ENCODE results near the gene GALNS.

The GALNS gene

GRCh38 chr16:88888461-88889387 is 32.0 kb upstream of the GALNS start:
- Histone ChIP-seq H3K4me3 (ENCODE audit: low read depth, low read length) (no peak overlapping the region), H3K36me3 (ENCODE audit: control insufficient read depth, insufficient read depth, low read length) (no peaks in the 10 kb centered on the region), H3K9me3 (ENCODE audit: control insufficient read depth, insufficient read depth, low read length) (no peaks in the 10 kb centered on the region), H3K27me3 (ENCODE audit: control insufficient read depth, insufficient read depth, low read length) (no peaks in the 10 kb centered on the region), H3K4me1 (ENCODE audit: control insufficient read depth, insufficient read depth, low read length) (no peaks in the 10 kb centered on the region), H3K9ac (ENCODE audit: low read depth, low read length) (no peak overlapping the region), H3K27ac (ENCODE audit: low read depth, low read length) (no peak overlapping the region)

DNA sequence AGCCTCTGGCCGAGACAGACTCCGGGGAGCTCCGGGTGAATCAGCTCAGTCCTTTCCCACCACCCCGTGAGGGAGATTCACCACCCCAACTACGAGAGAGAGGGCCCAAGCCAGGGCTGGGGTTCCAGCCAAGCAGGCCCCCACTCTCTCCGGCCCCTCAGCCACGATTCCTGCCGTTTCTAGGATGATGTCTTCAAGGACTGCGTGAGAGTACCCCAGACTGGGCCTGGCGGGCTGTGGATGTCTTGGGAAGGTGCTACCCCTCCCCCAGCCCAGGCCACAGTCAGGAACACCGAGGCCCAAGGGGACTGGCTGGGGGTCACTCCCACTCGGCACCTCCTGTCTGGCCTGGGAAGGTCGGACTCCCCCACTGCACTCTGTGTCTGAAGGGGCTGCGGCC is 31.3 kb upstream of the GALNS start:
- Histone ChIP-seq H3K27me3 (ENCODE audit: control insufficient read depth, insufficient read depth, low read length) (no peaks in the 10 kb centered on the region), H3K9ac (ENCODE audit: low read depth, low read length) (no peak overlapping the region), H3K36me3 (ENCODE audit: control insufficient read depth, insufficient read depth, low read length) (no peaks in the 10 kb centered on the region), H3K27ac (ENCODE audit: low read depth, low read length) (no peak overlapping the region), H3K4me3 (ENCODE audit: low read depth, low read length) (no peak overlapping the region), H3K9me3 (ENCODE audit: control insufficient read depth, insufficient read depth, low read length) (no peaks in the 10 kb centered on the region), H3K4me1 (ENCODE audit: control insufficient read depth, insufficient read depth, low read length) (no peaks in the 10 kb centered on the region)

GRCh38 chr16:88886845-88887521 is 30.2 kb upstream of the GALNS start:
- no peak overlapping the region for H3K9ac ChIP-seq (ENCODE audit: low read depth, low read length)
- no peak overlapping the region for H3K4me3 ChIP-seq (ENCODE audit: low read depth, low read length)
- no peak overlapping the region for H3K27ac ChIP-seq (ENCODE audit: low read depth, low read length)
- no peaks in the 10 kb centered on the region for H3K27me3 ChIP-seq (ENCODE audit: control insufficient read depth, insufficient read depth, low read length)
- no peaks in the 10 kb centered on the region for H3K9me3 ChIP-seq (ENCODE audit: control insufficient read depth, insufficient read depth, low read length)
- H3K4me1 ChIP-seq (ENCODE audit: control insufficient read depth, insufficient read depth, low read length) = no peaks in the 10 kb centered on the region
- no peaks in the 10 kb centered on the region for H3K36me3 ChIP-seq (ENCODE audit: control insufficient read depth, insufficient read depth, low read length)

DNA sequence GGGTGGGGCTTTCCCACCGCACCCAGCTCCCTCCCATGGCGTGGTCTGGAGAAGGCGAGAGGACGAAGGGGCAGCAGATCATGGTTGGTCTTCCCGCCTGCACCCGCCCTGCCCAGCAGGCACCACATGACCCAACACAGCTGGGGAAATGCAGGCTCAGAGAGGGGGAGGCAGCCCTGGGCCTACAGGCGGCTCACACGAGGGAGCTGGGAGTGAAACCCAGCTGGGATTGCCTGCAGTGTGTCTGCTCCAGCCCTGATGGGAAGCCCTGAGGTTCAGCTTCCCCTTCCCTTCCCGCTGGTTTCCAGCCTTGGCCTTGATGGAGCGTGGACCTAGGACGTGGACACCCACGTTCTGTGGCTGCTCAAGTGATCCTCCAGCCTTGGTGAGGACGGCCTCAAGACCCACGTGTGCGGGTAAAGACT is 29.7 kb upstream of the GALNS start:
- Histone ChIP-seq H3K4me1 (ENCODE audit: control insufficient read depth, insufficient read depth, low read length) (no peaks in the 10 kb centered on the region), H3K36me3 (ENCODE audit: control insufficient read depth, insufficient read depth, low read length) (no peaks in the 10 kb centered on the region), H3K9me3 (ENCODE audit: control insufficient read depth, insufficient read depth, low read length) (no peaks in the 10 kb centered on the region), H3K27me3 (ENCODE audit: control insufficient read depth, insufficient read depth, low read length) (no peaks in the 10 kb centered on the region), H3K4me3 (ENCODE audit: low read depth, low read length) (no peak overlapping the region), H3K9ac (ENCODE audit: low read depth, low read length) (no peak overlapping the region), H3K27ac (ENCODE audit: low read depth, low read length) (no peak overlapping the region)

DNA sequence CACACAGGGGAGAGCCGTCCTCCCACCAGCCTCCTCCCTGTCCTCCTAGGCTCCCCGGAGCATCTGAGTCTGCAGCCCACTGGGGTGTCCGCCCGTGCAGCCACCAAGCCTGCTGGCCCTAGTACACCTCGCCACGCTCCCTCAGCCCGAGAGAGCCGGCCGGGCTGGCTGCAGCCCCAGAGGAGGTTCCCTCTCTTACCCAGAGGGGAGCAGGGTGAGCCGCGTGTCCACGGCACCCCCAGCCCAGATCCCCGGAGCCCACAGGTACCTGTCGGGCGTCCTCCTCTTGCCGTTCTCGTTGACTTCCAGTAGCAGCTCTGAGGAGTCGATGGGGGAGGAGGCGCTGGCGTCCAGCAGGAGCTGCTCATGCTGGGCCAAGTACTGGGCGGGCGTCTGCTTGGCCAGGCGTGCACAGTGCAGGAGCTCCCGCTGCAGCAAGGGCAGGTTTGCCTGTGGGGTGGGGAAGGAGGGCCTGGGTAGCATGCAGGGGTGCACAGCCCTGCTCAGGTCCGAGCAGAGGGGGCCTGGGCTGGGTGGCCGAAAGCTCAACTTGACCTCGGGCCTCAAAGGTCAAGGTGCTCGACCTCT is 29.0 kb upstream of the GALNS start:
- no peaks in the 10 kb centered on the region for H3K9me3 ChIP-seq (ENCODE audit: control insufficient read depth, insufficient read depth, low read length)

DNA sequence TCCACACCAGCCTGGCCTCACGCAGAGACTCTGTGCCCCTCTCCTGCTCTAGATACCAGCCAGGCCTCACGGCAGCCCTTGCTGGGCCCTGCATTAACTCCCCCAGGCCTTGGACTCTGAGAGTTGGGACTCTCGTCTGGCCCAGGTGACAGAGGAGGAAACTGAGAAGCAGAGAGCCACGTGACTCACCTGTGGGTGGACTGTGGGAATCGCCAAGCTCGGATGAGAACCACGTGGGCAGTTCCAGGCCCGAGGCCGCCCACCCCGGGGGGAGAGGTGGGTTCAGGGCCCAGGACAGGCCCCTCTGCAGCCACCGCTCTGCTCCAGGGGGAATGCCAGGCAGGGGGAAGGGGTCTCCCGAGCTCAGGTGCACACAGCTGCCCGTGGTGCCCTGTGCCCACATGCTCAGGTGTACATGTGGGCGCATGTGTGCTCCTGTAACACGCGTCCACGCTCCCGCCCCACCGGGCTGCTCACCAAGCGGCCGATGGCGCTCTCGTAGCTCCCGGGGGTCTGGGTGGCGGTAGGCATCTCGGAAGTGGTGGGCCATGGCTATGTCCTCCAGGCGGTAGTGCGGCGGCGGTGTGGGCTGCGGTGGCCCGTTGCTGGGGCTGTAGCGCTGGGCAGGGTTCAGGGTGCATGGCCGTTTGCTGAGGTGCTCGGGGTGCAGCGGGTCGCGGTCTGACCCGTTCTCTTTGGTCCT is 28.0 kb upstream of the GALNS start:
- Histone ChIP-seq H3K36me3 (ENCODE audit: control insufficient read depth, insufficient read depth, low read length) (no peaks in the 10 kb centered on the region), H3K9ac (ENCODE audit: low read depth, low read length) (no peak overlapping the region), H3K27me3 (ENCODE audit: control insufficient read depth, insufficient read depth, low read length) (no peaks in the 10 kb centered on the region), H3K4me3 (ENCODE audit: low read depth, low read length) (no peak overlapping the region), H3K9me3 (ENCODE audit: control insufficient read depth, insufficient read depth, low read length) (no peaks in the 10 kb centered on the region), H3K27ac (ENCODE audit: low read depth, low read length) (no peak overlapping the region), H3K4me1 (ENCODE audit: control insufficient read depth, insufficient read depth, low read length) (no peaks in the 10 kb centered on the region)

More for the DNA sequence above, 29.0 kb upstream of the GALNS start:
- no peak overlapping the region for H3K27ac ChIP-seq (ENCODE audit: low read depth, low read length)
- H3K4me1 ChIP-seq (ENCODE audit: control insufficient read depth, insufficient read depth, low read length) = no peaks in the 10 kb centered on the region
- H3K9ac ChIP-seq (ENCODE audit: low read depth, low read length) = no peak overlapping the region
- no peaks in the 10 kb centered on the region for H3K36me3 ChIP-seq (ENCODE audit: control insufficient read depth, insufficient read depth, low read length)
- no peaks in the 10 kb centered on the region for H3K27me3 ChIP-seq (ENCODE audit: control insufficient read depth, insufficient read depth, low read length)
- H3K4me3 ChIP-seq (ENCODE audit: low read depth, low read length) = no peak overlapping the region

- no peaks in the 10 kb centered on the region for H3K27me3 ChIP-seq (ENCODE audit: control insufficient read depth, insufficient read depth, low read length)
- no peaks in the 10 kb centered on the region for H3K4me1 ChIP-seq (ENCODE audit: control insufficient read depth, insufficient read depth, low read length)
- H3K9ac ChIP-seq (ENCODE audit: low read depth, low read length) = no peak overlapping the region
- H3K27ac ChIP-seq (ENCODE audit: low read depth, low read length) = no peak overlapping the region
- H3K4me3 ChIP-seq (ENCODE audit: low read depth, low read length) = no peak overlapping the region
- H3K9me3 ChIP-seq (ENCODE audit: control insufficient read depth, insufficient read depth, low read length) = no peaks in the 10 kb centered on the region
- no peaks in the 10 kb centered on the region for H3K36me3 ChIP-seq (ENCODE audit: control insufficient read depth, insufficient read depth, low read length)
Observed at GRCh38 chr16:88883946-88884345, 27.2 kb upstream of the GALNS start.

- no peaks in the 10 kb centered on the region for H3K27me3 ChIP-seq (ENCODE audit: control insufficient read depth, insufficient read depth, low read length)
- H3K36me3 ChIP-seq (ENCODE audit: control insufficient read depth, insufficient read depth, low read length) = no peaks in the 10 kb centered on the region
- H3K27ac ChIP-seq (ENCODE audit: low read depth, low read length) = no peak overlapping the region
- H3K9me3 ChIP-seq (ENCODE audit: control insufficient read depth, insufficient read depth, low read length) = no peaks in the 10 kb centered on the region
- no peak overlapping the region for H3K9ac ChIP-seq (ENCODE audit: low read depth, low read length)
- H3K4me3 ChIP-seq (ENCODE audit: low read depth, low read length) = no peak overlapping the region
- no peaks in the 10 kb centered on the region for H3K4me1 ChIP-seq (ENCODE audit: control insufficient read depth, insufficient read depth, low read length)
Observed at GRCh38 chr16:88883117-88883895, 26.6 kb upstream of the GALNS start.

DNA sequence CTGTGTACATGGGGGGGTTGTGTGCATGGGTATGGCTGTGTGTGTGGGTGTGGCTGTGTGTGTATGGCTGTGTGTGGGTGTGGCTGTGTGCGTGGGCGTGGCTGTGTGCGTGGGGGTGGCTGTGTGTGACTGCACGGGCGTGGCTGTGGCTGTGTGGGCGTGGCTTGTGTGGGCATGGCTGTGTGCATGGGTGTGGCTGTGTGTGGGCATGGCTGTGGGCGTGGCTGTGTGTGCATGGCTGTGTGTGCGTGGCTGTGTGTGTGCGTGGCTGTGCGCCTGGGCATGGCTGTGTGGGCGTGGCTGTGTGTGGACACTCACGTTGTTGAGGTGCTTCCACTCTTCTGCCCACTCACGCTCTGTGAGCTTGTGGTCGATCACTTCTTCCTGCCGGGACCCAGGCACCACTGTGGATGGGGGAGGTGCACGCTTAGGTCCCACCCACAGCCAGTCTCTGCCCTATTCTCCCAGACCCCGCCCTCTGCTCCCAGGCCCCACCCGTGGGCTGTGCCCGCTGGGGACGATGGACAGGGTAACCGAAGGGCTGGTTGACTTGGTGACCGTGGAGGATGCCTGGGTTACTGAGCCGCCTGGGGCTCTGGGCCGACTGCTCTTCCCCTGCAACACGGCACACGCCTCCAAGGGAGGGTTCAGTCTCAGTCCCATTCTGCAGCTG is 25.7 kb upstream of the GALNS start:
- H3K4me3 ChIP-seq (ENCODE audit: low read depth, low read length) = no peak overlapping the region
- H3K36me3 ChIP-seq (ENCODE audit: control insufficient read depth, insufficient read depth, low read length) = no peaks in the 10 kb centered on the region
- no peak overlapping the region for H3K27ac ChIP-seq (ENCODE audit: low read depth, low read length)
- no peak overlapping the region for H3K9ac ChIP-seq (ENCODE audit: low read depth, low read length)
- no peaks in the 10 kb centered on the region for H3K4me1 ChIP-seq (ENCODE audit: control insufficient read depth, insufficient read depth, low read length)
- no peaks in the 10 kb centered on the region for H3K9me3 ChIP-seq (ENCODE audit: control insufficient read depth, insufficient read depth, low read length)
- no peaks in the 10 kb centered on the region for H3K27me3 ChIP-seq (ENCODE audit: control insufficient read depth, insufficient read depth, low read length)
